Cardiac fibroblast (primary cell): ENCODE measurements around the gene HSF2BP.
"Not testable (repeated sequence)": the region's sequence is repeated elsewhere in the genome, so short reads cannot be mapped to it uniquely, and the experiment has no call there.

Source experiments
- DNase-seq, 2 donors: peaks; one replicate each; pipeline versions ENCODE4 v3.0.0 to v3.0.0-alpha.2; 2010; ENCODE audit warnings: low read depth in 2 of 2
- H3K4me3 ChIP-seq, 2 donors: replicated peaks in 1 of 2; 1 replicate in 1 of 2; 2 replicates in 1 of 2; pipeline ENCODE4 v1.5.1; 2011; ENCODE audit warnings: low read depth in 2 of 2, low read length in 2 of 2, mild to moderate bottlenecking in 2 of 2, moderate library complexity in 1 of 2
- CTCF ChIP-seq: IDR thresholded peaks from one replicate; pipeline ENCODE4 v1.5.1; 2011; ENCODE audit warnings: low read depth, mild to moderate bottlenecking, low read length, inconsistent platforms

Gene HSF2BP

DNA sequence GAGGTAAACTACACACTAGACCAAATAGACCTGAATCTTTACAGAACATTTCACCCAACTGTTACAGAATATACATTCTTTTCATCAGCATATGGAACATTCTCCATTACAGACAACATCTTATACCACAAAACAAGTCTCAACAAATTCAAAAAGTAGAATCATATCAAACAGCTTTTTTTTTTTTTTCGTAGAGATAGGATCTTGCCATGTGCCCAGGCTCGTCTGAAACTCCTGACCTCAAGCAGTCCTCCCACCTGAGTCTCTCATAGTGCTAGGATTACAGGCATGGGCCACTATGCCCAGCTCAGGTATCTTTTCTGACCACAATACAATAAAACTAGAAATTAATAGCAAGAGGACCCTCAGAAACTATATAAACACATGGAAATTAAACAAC, 36.5 kb downstream of the HSF2BP start:
- H3K4me3 ChIP-seq, result no peak overlapping the region
- DNase-seq, result no peak
- TF ChIP-seq CTCF, result no peak

DNA sequence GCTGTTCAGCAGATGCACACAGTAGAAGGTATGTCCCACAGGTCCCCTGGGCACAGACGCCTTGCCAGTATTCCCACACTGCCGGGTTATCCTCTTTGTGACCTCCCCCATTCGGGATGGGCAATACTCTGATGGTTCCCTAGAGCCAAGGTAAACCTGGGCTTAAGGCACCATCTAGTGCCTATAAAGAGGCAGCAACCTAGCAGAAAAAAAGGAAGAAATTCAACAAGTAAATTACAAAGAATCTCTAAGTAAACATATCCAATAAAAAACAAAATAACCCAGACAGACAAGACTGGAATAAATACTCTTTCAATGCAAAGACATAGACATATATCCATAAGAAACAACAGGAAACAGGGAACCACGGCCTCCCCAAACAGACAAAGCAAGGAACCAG, 39.4 kb downstream of the HSF2BP start:
- DNase-seq, result peak in 1 of 2 donors; percentile 52
- no peak overlapping the region for H3K4me3 ChIP-seq
- TF ChIP-seq CTCF, result peak; percentile 26

- no peak for TF ChIP-seq CTCF
- DNase-seq, result no peak
- no peak overlapping the region for H3K4me3 ChIP-seq
Measured at GRCh38 chr21:43619344-43619743, 39.9 kb downstream of the HSF2BP start.

DNA sequence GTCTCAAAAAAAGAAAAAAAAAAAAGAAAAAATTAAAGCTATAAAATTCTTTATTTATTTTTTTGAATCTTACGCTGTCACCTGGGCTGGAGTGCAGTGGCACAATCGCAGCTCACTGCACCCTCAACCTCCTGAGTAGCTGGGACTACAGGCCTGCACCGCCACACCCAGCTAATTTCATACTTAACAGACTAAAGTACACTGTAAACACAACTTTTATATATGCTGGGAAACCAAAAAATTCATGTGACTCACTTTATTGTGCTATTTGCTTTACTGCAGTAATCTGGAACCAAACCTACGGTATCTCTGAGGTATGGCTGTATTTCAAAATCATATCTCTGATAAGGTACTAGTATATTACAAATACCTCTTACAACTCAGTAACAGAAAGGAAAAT, 40.3 kb downstream of the HSF2BP start:
- no peak for DNase-seq
- no peak for TF ChIP-seq CTCF
- no peak overlapping the region for H3K4me3 ChIP-seq

GRCh38 chr21:43616861-43617260, 42.4 kb downstream of the HSF2BP start:
- not testable (repeated sequence) for H3K4me3 ChIP-seq, DNase-seq

GRCh38 chr21:43614839-43615238, 44.4 kb downstream of the HSF2BP start:
- TF ChIP-seq CTCF, result no peak
- no peak for DNase-seq
- no peak overlapping the region for H3K4me3 ChIP-seq

GRCh38 chr21:43613755-43614638, 45.3 kb downstream of the HSF2BP start:
- H3K4me3 ChIP-seq, result no peak overlapping the region
- peak; percentile 66 to 67 for DNase-seq
- TF ChIP-seq CTCF, result no peak
